Bronchial epithelial cell (primary cell): ENCODE data around the gene NUP93. TPM values are rescaled to one million over a fixed set of nuclear protein-coding genes. Genes with fewer than 3 reads are reported as not detected.

Source experiments
- DNase-seq: peaks from one replicate; pipeline ENCODE4 v3.0.0-alpha.2; 2010; ENCODE audit warnings: low read depth
- FAIRE-seq: peaks from 2 replicates; lab custom pipeline; 2011; peaks lifted over from hg19 to GRCh38; lab: Jason Lieb, UNC
- H3K27me3 ChIP-seq: 2 replicates; pipeline ENCODE4 v1.5.1; 2011; ENCODE audit warnings: low read length; ENCODE audit not compliant: control insufficient read depth, insufficient read depth
- H3K36me3 ChIP-seq: 2 replicates; pipeline ENCODE4 v1.5.1; 2011; ENCODE audit warnings: low read length; ENCODE audit not compliant: control insufficient read depth, insufficient read depth
- H3K4me3 ChIP-seq: 2 replicates; pipeline ENCODE4 v1.5.1; 2011; ENCODE audit warnings: mild to moderate bottlenecking, low read depth, low read length, control low read depth
- CTCF ChIP-seq: IDR thresholded peaks from 2 replicates; pipeline ENCODE4 v1.5.1; 2011; ENCODE audit warnings: mild to moderate bottlenecking, moderate library complexity, low read length, control low read depth, inconsistent platforms; ENCODE audit not compliant: insufficient read depth, severe bottlenecking
- total RNA-seq: library from RNA; depleted of rRNA; stranded (reverse); fragments of >200 nt; gene quantifications from 2 replicates; pipeline ENCODE4 v1.2.1, GENCODE V29; 2014

The NUP93 gene
- total RNA-seq, 1 donor from 2014 or later, result 47.4 TPM

GRCh38 chr16:56885446-56886162, 155.7 kb downstream of the NUP93 start:
- Histone ChIP-seq H3K27me3 (no peaks in the 10 kb centered on the region), H3K4me3 (no peak overlapping the region), H3K36me3 (no peaks in the 10 kb centered on the region)
- no peak for DNase-seq
- no peak for TF ChIP-seq CTCF
- no peak for FAIRE-seq

- FAIRE-seq, result no peak
- Histone ChIP-seq H3K27me3 (no peaks in the 10 kb centered on the region), H3K4me3 (no peak overlapping the region), H3K36me3 (no peaks in the 10 kb centered on the region)
- no peak for DNase-seq
- no peak for TF ChIP-seq CTCF
Observed at GRCh38 chr16:56886296-56886695, 156.4 kb downstream of the NUP93 start.

- DNase-seq (no peak), FAIRE-seq (no peak)
- no peak for TF ChIP-seq CTCF
- Histone ChIP-seq H3K4me3 (no peak overlapping the region), H3K27me3 (no peaks in the 10 kb centered on the region), H3K36me3 (no peaks in the 10 kb centered on the region)
Observed at GRCh38 chr16:56886826-56887225, 156.9 kb downstream of the NUP93 start.

GRCh38 chr16:56888806-56889205, 158.9 kb downstream of the NUP93 start:
- Histone ChIP-seq H3K27me3 (no peaks in the 10 kb centered on the region), H3K36me3 (no peaks in the 10 kb centered on the region), H3K4me3 (no peak overlapping the region)
- no peak for TF ChIP-seq CTCF
- no peak for DNase-seq
- no peak for FAIRE-seq

- no peaks in the 10 kb centered on the region for H3K27me3 ChIP-seq
- TF ChIP-seq CTCF, result no peak
- H3K36me3 ChIP-seq, result no peaks in the 10 kb centered on the region
- no peak for DNase-seq
- no peak for FAIRE-seq
- H3K4me3 ChIP-seq, result no peak overlapping the region
Observed at GRCh38 chr16:56889206-56889605, 159.3 kb downstream of the NUP93 start.

GRCh38 chr16:56891685-56892084, 161.8 kb downstream of the NUP93 start:
- no peaks in the 10 kb centered on the region for H3K27me3 ChIP-seq
- H3K36me3 ChIP-seq, result no peaks in the 10 kb centered on the region
- TF ChIP-seq CTCF, result no peak
- DNase-seq (no peak), FAIRE-seq (no peak)
- H3K4me3 ChIP-seq, result no peak overlapping the region
